ACHN (cell line): ENCODE results near the gene LSM7.

Experiments
- DNase-seq: peaks from one replicate; pipeline ENCODE4 v3.0.0-alpha.2; 2015
- in situ Hi-C: cut with HindIII; loops from 2 replicates; pipeline ENCODE4 v1.10.0; 2017; ENCODE audit warnings: low sequenced_read_pairs, low pct_ligation_motif_present, low pct_unique_long_range_greater_than_20kb

Gene LSM7

DNA sequence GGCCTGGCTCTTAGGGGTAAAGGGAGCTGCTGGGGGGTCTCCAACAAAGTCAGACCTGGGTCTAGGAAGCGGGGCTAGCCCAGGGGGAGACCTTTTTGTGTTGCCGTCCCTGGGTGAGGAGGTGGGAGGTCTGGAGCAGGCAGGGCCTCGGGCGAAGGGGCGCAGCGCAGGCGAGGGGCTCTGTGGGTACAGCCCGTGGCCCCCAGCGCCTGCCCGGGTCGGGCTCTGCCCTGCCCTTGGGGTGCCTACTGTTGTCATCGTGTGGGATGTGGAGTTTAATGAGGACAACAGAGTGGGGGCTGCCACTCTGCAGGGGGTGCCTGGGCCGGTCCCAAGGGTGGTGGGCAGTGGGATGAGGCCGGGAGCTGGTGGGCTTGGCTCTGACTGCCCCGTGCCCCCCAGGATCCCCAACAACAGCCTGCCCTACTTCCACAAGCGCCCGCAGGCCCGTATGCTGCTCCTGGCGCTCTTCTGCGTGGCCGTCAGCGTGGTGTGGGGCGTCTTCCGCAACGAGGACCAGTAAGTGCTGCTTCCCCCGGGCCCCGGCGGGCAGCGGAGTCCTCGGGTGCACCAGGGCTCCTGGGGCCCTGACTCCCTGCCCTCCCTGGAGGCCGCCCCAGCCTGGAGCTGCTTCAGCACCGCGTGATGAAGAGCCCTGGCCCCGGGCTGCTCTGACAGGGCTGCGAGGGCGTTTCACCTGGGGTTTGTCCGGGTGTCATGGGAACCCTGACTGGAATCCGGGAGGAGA, 12.3 kb upstream of the LSM7 start:
- in situ Hi-C loops: no loop called here
- no peak for DNase-seq

DNA sequence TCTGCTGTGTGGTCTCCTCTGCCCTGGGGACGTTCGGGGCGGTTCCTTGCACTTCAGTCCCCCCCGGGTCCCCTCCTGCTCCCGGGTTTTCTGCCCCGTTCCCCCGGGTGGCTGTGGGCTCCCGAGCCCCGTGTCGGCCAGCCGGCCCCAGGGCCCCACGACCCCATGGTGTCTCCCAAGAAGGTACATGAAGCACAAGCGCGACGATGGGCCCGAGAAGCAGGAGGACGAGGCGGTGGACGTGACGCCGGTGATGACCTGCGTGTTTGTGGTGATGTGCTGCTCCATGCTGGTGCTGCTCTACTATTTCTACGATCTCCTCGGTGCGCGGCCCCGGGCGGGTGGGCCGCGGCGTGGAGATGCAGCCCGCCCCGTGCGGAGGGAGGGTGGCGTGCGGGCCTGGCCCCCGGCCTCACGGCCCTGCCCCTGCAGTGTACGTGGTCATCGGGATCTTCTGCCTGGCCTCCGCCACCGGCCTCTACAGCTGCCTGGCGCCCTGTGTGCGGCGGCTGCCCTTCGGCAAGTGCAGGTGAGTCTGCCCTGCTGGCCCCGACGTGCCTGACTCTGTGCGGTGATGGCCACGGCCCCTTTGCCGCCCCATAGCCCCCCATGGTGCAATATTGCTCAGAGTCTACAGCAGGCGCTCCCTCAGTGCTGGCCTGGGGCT, 11.4 kb upstream of the LSM7 start:
- in situ Hi-C loops: no loop called here
- DNase-seq: no peak

DNA sequence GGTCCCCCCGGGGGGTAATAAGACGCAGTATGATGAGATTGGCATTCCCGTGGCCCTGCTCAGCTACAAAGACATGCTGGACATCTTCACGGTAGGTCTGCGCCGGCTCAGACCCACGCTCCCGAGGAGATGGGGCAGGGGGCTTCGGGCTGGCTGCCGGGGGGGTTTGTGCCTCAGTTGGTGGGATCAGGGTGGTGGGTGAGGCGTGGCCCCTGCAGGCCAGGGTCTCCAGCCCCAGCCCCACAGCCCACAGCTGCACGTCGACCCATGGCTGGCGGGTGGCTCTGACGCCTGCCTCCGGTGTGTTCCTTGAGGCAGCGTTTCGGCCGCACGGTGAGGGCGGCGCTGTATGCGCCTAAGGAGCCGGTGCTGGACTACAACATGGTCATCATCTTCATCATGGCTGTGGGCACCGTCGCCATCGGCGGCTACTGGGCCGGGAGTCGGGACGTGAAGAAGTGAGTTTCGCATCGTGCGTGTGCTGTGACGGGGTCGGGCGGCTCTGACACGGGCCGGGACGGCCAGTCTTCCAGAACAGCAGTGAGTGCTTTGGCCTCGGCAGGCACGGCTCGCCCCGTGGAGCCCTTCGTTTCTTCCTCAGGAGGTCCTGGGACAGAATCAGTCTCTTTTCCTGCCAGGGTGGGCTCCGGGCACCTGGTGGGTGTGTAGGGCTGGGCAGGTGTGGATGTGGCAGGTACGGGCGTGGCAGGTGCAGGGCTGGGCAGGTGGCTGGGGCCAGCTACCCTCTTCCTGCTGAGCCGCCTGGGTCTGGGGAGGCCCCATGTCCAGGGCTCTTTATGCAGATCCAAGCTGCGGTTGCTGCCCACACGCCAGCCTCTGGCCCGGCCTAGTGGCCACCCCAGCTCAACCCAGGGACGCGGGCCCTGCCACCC, 10.6 kb upstream of the LSM7 start:
- DNase-seq: no peak
- in situ Hi-C loops: no loop called here

DNA sequence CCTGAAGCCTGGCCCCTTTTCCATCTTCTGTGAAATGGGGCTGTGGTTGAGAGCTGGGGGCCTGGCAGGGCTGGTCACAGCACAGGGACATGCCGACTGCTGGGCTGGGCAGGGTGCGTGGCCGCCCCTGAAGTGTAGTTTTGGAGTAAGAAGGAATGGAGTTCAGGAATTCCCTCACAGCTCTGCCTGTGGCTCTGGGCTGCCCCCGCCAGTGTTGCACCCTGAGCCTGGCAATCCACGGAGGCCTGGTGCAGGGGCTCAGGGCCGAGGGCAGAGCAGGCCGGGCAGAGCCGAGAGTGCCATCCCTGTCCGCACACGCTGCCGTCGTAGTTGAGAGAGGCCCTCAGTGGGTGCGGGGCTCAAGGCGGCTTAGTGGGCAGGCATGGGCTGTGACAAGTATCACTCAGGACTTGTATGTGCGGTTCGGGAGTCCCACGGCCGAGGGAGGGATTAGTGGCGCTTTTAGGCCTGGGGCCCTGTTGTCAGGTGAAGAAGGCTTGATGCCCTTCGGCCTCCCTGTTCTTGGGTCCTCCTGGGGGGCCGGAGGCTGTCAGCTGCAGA, 9.7 kb upstream of the LSM7 start:
- no peak for DNase-seq
- in situ Hi-C loops: no loop called here

DNA sequence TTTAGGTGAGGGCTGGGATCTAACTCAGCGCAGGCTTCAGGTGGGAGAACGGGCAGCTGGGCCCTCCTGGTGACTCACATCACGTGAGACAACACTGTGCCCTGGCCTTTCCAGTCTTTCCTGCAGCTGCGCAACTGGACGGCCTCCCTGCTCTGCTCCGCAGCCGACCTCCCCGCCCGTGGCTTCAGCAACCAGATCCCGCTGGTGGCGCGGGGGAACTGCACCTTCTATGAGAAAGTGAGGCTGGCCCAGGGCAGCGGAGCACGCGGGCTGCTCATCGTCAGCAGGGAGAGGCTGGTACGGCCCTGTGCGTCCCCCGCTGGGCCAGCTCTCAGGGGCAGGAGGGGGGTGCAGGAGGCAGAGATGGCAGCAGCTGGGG, 8.9 kb upstream of the LSM7 start:
- no peak for DNase-seq
- in situ Hi-C loops: no loop called here

DNA sequence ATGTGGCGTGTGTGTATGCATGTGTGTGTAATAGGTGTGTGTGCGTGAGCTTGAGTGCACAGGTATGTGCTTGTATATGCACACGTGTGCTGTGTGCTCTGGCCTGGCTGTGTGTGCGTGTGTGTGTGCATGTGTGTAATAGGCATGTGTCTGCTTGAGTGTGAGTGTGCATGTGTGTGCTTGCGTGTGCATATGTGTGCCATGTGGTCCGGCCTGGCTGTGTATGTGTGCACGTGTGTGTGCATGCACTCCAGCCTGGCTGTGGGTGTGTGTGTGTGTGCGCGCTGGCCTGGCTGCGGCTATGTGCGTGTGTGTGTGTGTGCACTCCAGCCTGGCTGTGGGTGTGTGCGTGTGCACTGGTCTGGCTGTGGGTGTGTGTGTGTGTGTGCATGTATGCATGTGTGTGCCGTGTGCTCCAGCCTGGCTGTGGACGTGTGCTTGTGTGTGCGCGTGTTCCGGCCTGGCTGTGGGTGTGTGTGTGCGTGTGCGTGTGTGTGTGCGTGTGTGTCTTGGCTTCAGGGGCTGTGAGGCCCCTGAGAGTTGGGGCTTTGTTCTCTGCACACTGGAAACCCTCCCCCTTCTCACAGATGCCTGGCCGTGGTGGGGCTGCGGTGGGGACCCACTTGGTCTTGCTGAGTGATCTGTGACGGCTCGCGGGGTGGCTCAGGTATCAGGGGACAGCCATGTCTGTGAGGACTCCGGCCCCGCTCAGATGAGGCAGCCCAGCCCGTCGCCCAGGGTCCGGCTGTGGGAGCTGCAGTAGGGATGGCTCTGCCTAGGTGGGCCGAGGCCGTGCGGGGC, 8.3 kb upstream of the LSM7 start:
- in situ Hi-C loops: no loop called here
- DNase-seq: no peak

DNA sequence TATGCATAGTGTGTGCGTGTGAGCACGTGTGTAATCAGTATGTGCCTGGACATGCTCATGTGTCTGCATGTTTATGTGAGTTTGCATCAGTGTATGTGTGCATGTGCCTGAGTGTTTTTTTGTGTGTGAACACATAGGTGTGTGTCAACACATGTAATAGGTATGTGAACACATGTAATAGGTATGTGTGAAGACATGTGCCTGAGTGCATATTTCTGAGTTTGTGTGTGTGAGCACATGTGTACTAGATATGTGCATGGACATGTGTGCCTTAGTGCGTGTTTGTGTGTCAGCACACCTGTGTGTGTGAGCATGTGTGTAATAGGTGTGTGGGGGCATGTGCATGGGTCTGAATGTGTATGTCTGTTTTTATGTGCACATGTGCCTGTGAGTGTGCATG, 7.5 kb upstream of the LSM7 start:
- in situ Hi-C loops: no loop called here
- DNase-seq: no peak

DNA sequence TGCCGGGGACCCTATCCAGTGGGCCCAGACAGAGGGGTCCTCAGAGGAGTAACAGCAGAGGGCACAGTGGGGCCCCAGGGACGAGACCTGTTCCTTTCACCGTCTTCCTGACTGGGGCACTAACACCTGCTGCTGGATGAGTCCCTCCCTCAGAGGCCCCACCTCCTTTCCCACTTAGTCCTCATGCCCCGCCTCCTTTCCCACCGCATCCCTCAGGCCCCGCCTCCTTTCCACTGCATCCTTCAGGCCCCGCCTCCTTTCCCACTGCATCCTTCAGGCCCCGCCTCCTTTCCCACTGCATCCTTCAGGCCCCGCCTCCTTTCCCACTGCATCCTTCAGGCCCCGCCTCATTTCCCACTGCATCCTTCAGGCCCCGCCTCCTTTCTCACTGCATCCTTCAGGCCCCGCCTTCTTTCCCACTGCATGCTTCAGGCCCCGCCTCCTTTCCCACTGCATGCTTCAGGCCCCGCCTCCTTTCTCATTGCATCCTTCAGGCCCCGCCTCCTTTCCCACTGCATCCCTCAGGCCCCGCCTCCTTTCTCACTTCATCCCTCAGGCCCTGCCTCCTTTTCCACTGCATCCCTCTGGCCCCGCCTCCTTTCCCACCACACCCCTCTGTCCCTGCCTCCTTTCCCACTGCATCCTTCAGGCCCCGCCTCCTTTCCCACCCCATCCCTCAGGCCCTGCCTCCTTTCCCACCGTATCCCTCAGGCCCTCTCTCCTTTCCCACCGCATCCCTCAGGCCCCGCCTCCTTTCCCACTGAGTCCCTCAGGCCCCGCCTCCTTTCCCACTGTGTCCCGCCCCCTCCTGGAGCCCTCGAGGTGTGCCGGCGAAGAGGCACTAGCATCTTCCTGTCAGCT, 6.8 kb upstream of the LSM7 start:
- in situ Hi-C loops: no loop called here
- DNase-seq: no peak

DNA sequence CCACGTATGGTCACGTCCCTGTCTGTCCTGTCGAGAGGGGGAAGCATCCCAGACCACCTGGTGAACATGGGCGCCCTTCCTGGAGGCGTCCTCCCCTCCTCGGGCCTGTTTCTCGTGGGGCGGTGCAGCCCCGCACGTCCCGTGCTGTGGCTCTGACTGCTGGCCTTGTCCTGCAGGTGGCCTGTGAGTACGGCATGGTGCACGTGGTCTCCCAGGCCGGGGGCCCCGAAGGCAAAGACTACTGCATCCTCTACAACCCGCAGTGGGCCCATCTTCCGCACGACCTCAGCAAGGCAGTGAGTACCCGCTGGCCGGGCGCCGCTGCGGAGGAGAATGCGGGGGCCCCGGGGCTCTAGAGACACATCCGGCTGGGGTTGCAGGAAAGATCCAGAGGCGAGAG, 6.0 kb upstream of the LSM7 start:
- no peak for DNase-seq
- in situ Hi-C loops: no loop called here

DNA sequence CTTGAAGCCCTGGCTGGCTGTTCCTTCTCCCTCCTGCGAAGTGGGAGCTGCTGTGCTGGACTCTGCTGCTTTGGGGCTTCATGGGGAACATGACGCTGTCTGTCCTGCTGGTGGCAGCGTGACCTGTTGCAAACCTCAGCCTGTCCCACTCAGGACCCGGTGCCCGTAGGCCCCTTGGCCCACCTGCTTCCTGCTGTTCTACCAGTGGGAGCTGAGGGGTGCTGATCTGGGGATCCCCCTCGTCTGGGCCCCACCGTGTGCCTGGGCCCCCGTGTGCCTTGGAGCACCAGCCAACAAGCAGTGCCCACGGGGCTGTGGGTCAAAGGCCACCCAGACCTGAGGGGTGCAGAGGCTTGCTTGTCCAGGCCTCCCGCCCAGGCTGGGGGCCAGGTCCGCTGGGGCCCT, 5.4 kb upstream of the LSM7 start:
- in situ Hi-C loops: no loop called here
- DNase-seq: no peak

DNA sequence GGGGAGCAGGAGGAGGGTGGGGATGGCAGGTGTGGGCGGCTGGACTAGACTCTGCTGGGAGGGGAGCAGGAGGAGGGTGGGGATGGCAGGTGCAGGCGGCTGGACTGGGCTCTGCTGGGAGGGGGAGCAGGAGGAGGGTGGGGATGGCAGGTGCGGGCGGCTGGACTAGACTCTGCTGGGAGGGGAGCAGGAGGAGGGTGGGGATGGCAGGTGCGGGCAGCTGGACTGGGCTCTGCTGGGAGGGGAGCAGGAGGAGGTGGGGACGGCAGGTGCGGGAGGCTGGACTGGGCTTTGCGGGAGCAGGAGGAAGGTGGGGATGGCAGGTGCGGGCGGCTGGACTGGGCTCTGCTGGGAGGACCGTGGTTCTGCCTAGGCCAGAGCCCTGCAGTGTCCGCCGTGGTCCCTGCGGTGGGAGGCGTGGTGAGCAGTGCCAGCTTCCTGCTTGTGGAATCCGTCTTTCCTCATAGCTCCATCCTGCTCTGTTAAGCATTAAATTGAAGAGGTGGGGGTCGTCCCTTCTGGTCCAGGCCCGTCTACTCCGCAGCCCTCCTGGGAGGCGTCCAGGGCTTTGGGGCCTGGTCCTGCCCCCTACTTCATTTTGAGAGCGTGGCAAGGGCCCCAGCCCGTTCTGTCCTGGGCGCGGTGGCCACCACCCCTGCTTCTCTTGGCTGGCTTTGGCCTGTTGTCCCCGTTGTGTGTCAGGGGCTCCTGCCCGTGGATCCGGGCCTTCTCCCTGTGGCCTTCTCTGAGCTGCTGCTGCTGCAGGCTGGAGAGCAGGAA, 4.8 kb upstream of the LSM7 start:
- no peak for DNase-seq
- in situ Hi-C loops: no loop called here

DNA sequence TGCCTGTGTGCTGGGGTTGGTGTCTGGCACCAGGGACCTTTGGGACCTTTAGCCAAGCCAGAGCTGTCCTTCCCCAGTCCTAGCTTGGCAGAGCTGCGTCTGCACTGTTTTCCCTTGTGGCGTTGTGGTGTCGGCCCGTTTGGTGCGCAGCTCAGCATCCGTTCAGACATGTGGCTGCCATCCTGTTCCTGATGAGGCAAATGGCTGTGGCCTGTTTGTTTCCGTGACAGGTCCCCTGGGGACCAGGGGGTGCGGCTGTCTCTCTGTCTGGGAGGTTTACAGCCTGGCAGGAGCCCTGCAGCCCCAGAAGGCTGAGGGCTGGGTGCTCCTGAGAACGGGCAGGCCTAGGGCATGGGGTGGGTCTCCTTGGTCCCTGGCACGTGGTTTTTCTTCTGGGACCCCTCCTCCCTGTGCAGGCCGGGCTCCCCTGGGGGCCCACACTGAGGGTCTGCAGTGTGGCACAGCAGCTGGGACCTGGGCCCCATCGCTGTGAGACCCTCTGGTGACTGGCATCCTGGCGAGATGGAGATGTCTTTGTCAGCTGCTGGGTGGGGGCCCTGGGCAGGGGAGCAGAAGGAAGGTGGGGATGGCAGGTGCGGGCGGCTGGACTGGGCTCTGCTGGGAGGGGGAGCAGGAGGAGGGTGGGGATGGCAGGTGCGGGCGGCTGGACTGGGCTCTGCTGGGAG, 4.1 kb upstream of the LSM7 start:
- no peak for DNase-seq
- in situ Hi-C loops: no loop called here

DNA sequence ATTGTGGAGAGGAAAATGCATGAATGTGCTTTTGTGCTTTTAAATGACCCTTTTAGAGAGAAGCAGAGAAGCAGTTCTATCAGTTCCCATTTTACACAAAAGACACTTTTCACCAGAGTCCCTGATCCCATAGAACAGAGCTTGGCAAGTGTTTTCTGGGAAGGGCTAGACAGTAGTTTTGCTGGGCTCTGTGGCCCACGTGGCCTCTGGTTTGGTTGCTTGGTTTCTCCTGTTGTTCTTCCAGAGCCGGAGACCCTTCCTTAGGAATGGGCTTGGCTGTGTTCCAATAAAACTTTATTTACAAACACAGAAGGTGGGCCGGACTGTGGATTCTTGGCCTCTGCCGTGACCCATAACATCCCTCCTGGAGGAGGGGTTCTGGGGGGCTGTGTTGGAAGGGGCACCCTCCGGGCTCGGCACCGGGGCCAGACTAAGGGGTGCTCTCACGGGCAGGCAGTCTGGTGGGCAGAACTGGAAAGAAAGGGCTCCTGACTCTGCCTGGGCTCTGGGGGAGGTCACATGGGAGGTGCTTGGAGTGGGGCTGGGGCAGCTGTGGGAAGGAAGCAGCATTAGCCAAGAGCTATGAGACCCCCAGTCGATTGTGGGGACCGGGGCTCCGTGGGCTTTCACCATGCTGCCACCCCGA, 3.3 kb upstream of the LSM7 start:
- DNase-seq: no peak
- in situ Hi-C loops: no loop called here

DNA sequence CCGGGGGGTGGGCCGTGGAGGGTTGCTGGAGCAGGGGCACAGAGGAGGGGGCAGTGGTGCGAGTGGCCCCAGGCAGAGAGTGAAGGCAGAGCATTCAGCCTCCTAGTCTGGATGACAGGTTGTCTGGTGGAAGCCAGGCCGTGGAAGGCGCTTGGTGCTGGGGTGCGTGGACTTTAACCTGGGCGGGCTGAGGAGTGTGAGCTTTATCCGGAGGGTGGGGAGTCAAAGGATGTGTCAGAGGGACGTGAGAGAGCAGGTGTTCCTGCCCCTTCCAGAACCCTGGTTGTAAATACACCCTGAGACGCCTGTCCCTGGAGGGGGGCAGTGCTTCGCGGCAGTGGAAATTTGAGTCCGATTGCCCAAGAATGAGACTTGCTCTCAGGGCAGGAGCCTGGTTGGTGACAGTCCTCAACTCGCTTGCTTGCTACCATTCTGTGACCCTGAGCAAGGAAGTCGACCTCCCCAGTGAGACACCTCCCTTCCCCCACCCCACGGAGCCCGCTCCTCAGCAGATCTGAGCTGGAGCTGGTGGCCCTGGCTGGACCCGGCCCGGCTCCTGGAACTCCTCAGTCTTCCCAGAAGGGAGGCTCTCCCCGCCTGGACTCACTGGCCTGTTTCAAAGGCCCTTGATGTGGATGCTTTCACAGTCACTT, 2.4 kb upstream of the LSM7 start:
- in situ Hi-C loops: no loop called here
- DNase-seq: no peak

DNA sequence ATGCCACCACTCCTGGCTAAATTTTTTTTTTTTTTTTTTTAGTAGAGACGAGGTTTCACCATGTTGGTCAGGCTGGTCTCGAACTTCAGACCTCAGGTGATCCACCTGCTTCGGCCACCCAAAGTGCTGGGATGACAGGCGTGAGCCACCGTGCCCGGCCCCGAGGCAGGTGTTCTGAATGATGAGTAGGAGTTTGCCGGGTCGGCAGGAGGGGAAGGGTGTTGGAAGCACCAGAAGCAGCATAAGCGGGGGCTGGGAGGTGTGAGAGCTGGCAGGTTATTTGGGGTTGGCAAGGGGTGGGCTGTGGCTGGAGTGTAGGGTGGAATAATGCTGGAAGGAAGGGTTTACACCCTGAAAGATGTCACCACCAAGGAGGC, 1.9 kb upstream of the LSM7 start:
- in situ Hi-C loops: no loop called here

DNA sequence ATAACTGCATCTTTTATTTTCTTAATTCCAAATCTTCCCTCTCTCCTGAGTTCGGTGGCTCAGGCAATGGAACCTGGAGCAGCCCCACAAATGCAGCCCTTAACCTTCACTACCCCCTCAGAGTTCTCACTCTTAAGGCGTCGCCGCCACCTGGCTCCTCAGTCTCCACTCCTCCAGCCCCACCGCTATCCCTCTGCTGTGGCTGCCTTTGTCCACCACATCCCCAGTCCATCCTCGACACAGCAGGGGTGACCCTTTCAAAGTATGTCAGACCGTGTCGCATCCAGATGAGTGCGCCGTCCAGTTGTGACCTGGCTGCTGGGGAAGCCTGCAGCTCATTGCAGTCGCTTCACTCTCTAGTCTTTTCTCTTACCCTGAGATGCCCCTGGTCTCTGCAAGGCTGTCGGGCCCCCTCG, 1.1 kb upstream of the LSM7 start:
- in situ Hi-C loops: no loop called here
- no peak for DNase-seq

More for the DNA sequence above, 1.9 kb upstream of the LSM7 start:
- DNase-seq: no peak
